ENCODE data around the gene CMTM8.

Gene CMTM8

GRCh38 chr3:32288819-32289218 lies 50.3 kb downstream of the CMTM8 start:
- Histone ChIP-seq H3K27me3 (ENCODE audit: control insufficient read depth, insufficient read depth, low read length, poor library complexity, severe bottlenecking) (no peaks in the 10 kb centered on the region), H3K27ac (ENCODE audit: insufficient read depth, low read depth, low read length, poor library complexity, severe bottlenecking) (no peak overlapping the region), H3K9me3 (ENCODE audit: control insufficient read depth, low read length) (no peaks in the 10 kb centered on the region), H3K4me1 (ENCODE audit: control insufficient read depth, insufficient read depth, low read length) (no peaks in the 10 kb centered on the region), H3K4me3 (ENCODE audit: insufficient read depth, low read depth, low read length) (no peak overlapping the region), H3K36me3 (ENCODE audit: control insufficient read depth, insufficient read depth, low read length) (no peaks in the 10 kb centered on the region)
- 87 to 95% methylated on average over 5 of the region's 5 CpGs for WGBS, 2 experiments

GRCh38 chr3:32290619-32291018 lies 52.1 kb downstream of the CMTM8 start:
- no peak overlapping the region for H3K27ac ChIP-seq (ENCODE audit: insufficient read depth, low read depth, low read length, poor library complexity, severe bottlenecking)
- no peak overlapping the region for H3K4me3 ChIP-seq (ENCODE audit: insufficient read depth, low read depth, low read length)
- H3K4me1 ChIP-seq (ENCODE audit: control insufficient read depth, insufficient read depth, low read length), result no peaks in the 10 kb centered on the region
- no peaks in the 10 kb centered on the region for H3K36me3 ChIP-seq (ENCODE audit: control insufficient read depth, insufficient read depth, low read length)
- whole genome bisulfite sequencing, 2 experiments, result 92 to 95% methylated on average over 3 of the region's 3 CpGs
- no peaks in the 10 kb centered on the region for H3K27me3 ChIP-seq (ENCODE audit: control insufficient read depth, insufficient read depth, low read length, poor library complexity, severe bottlenecking)
- H3K9me3 ChIP-seq (ENCODE audit: control insufficient read depth, low read length), result no peaks in the 10 kb centered on the region

- H3K36me3 ChIP-seq (ENCODE audit: control insufficient read depth, insufficient read depth, low read length), result no peaks in the 10 kb centered on the region
- no peak overlapping the region for H3K4me3 ChIP-seq (ENCODE audit: insufficient read depth, low read depth, low read length)
- H3K27ac ChIP-seq (ENCODE audit: insufficient read depth, low read depth, low read length, poor library complexity, severe bottlenecking), result no peak overlapping the region
- 94 to 96% methylated on average over 7 of the region's 7 CpGs for WGBS, 2 experiments
- no peaks in the 10 kb centered on the region for H3K4me1 ChIP-seq (ENCODE audit: control insufficient read depth, insufficient read depth, low read length)
- no peaks in the 10 kb centered on the region for H3K27me3 ChIP-seq (ENCODE audit: control insufficient read depth, insufficient read depth, low read length, poor library complexity, severe bottlenecking)
- H3K9me3 ChIP-seq (ENCODE audit: control insufficient read depth, low read length), result no peaks in the 10 kb centered on the region
Measured at GRCh38 chr3:32292085-32292796, 53.8 kb downstream of the CMTM8 start.

GRCh38 chr3:32293903-32294302 lies 55.4 kb downstream of the CMTM8 start:
- Histone ChIP-seq H3K27me3 (ENCODE audit: control insufficient read depth, insufficient read depth, low read length, poor library complexity, severe bottlenecking) (no peaks in the 10 kb centered on the region), H3K4me1 (ENCODE audit: control insufficient read depth, insufficient read depth, low read length) (no peaks in the 10 kb centered on the region), H3K36me3 (ENCODE audit: control insufficient read depth, insufficient read depth, low read length) (no peaks in the 10 kb centered on the region), H3K27ac (ENCODE audit: insufficient read depth, low read depth, low read length, poor library complexity, severe bottlenecking) (no peak overlapping the region), H3K9me3 (ENCODE audit: control insufficient read depth, low read length) (no peaks in the 10 kb centered on the region), H3K4me3 (ENCODE audit: insufficient read depth, low read depth, low read length) (no peak overlapping the region)
- WGBS, 2 experiments, result 87 to 92% methylated on average over 3 of the region's 3 CpGs

- no peak overlapping the region for H3K27ac ChIP-seq (ENCODE audit: insufficient read depth, low read depth, low read length, poor library complexity, severe bottlenecking)
- H3K9me3 ChIP-seq (ENCODE audit: control insufficient read depth, low read length), result no peaks in the 10 kb centered on the region
- H3K4me3 ChIP-seq (ENCODE audit: insufficient read depth, low read depth, low read length), result no peak overlapping the region
- WGBS, 2 experiments, result 41 to 48% methylated on average over 6 to 8 of the region's 8 CpGs
- H3K4me1 ChIP-seq (ENCODE audit: control insufficient read depth, insufficient read depth, low read length), result no peaks in the 10 kb centered on the region
- H3K27me3 ChIP-seq (ENCODE audit: control insufficient read depth, insufficient read depth, low read length, poor library complexity, severe bottlenecking), result no peaks in the 10 kb centered on the region
- no peaks in the 10 kb centered on the region for H3K36me3 ChIP-seq (ENCODE audit: control insufficient read depth, insufficient read depth, low read length)
Measured at GRCh38 chr3:32296251-32297204, 58.0 kb downstream of the CMTM8 start.

GRCh38 chr3:32297366-32297765 lies 58.9 kb downstream of the CMTM8 start:
- 90 to 94% methylated on average over 5 of the region's 5 CpGs for WGBS, 2 experiments
- Histone ChIP-seq H3K27me3 (ENCODE audit: control insufficient read depth, insufficient read depth, low read length, poor library complexity, severe bottlenecking) (no peaks in the 10 kb centered on the region), H3K4me3 (ENCODE audit: insufficient read depth, low read depth, low read length) (no peak overlapping the region), H3K36me3 (ENCODE audit: control insufficient read depth, insufficient read depth, low read length) (no peaks in the 10 kb centered on the region), H3K27ac (ENCODE audit: insufficient read depth, low read depth, low read length, poor library complexity, severe bottlenecking) (no peak overlapping the region), H3K4me1 (ENCODE audit: control insufficient read depth, insufficient read depth, low read length) (no peaks in the 10 kb centered on the region), H3K9me3 (ENCODE audit: control insufficient read depth, low read length) (no peaks in the 10 kb centered on the region)

- Histone ChIP-seq H3K9me3 (ENCODE audit: control insufficient read depth, low read length) (no peaks in the 10 kb centered on the region), H3K27me3 (ENCODE audit: control insufficient read depth, insufficient read depth, low read length, poor library complexity, severe bottlenecking) (no peaks in the 10 kb centered on the region), H3K4me3 (ENCODE audit: insufficient read depth, low read depth, low read length) (no peak overlapping the region), H3K4me1 (ENCODE audit: control insufficient read depth, insufficient read depth, low read length) (peaks cover 6% of the 10 kb centered on the region), H3K36me3 (ENCODE audit: control insufficient read depth, insufficient read depth, low read length) (no peaks in the 10 kb centered on the region), H3K27ac (ENCODE audit: insufficient read depth, low read depth, low read length, poor library complexity, severe bottlenecking) (no peak overlapping the region)
- WGBS, 2 experiments, result 100% methylated on average over 2 of the region's 2 CpGs
Measured at GRCh38 chr3:32301426-32301825, 62.9 kb downstream of the CMTM8 start.

- H3K9me3 ChIP-seq (ENCODE audit: control insufficient read depth, low read length), result no peaks in the 10 kb centered on the region
- no peak overlapping the region for H3K4me3 ChIP-seq (ENCODE audit: insufficient read depth, low read depth, low read length)
- H3K27me3 ChIP-seq (ENCODE audit: control insufficient read depth, insufficient read depth, low read length, poor library complexity, severe bottlenecking), result no peaks in the 10 kb centered on the region
- no peaks in the 10 kb centered on the region for H3K36me3 ChIP-seq (ENCODE audit: control insufficient read depth, insufficient read depth, low read length)
- peaks cover 6% of the 10 kb centered on the region for H3K4me1 ChIP-seq (ENCODE audit: control insufficient read depth, insufficient read depth, low read length)
- no peak overlapping the region for H3K27ac ChIP-seq (ENCODE audit: insufficient read depth, low read depth, low read length, poor library complexity, severe bottlenecking)
- 95 to 96% methylated on average over 7 of the region's 7 CpGs for WGBS, 2 experiments
Measured at GRCh38 chr3:32302601-32303398, 64.3 kb downstream of the CMTM8 start.

GRCh38 chr3:32303399-32303747 lies 64.9 kb downstream of the CMTM8 start:
- Histone ChIP-seq H3K27me3 (ENCODE audit: control insufficient read depth, insufficient read depth, low read length, poor library complexity, severe bottlenecking) (no peaks in the 10 kb centered on the region), H3K27ac (ENCODE audit: insufficient read depth, low read depth, low read length, poor library complexity, severe bottlenecking) (no peak overlapping the region), H3K4me1 (ENCODE audit: control insufficient read depth, insufficient read depth, low read length) (peaks cover 6% of the 10 kb centered on the region), H3K4me3 (ENCODE audit: insufficient read depth, low read depth, low read length) (no peak overlapping the region), H3K36me3 (ENCODE audit: control insufficient read depth, insufficient read depth, low read length) (no peaks in the 10 kb centered on the region), H3K9me3 (ENCODE audit: control insufficient read depth, low read length) (no peaks in the 10 kb centered on the region)
- WGBS, 2 experiments, result 94% methylated on average over 5 to 6 of the region's 6 CpGs

All from ectodermal cell (in vitro differentiated cells).